Measurements from ENCODE around the gene ATP6V0A1. TPM values are rescaled to one million over a fixed set of nuclear protein-coding genes. Genes with fewer than 3 reads are reported as not detected.
"Not testable (repeated sequence)": the region's sequence is repeated elsewhere in the genome, so short reads cannot be mapped to it uniquely, and the experiment has no call there.

The ATP6V0A1 gene
- total RNA-seq, 4 donors from 2014 or later: 51.9 to 74.9 (median 63.9) TPM

DNA sequence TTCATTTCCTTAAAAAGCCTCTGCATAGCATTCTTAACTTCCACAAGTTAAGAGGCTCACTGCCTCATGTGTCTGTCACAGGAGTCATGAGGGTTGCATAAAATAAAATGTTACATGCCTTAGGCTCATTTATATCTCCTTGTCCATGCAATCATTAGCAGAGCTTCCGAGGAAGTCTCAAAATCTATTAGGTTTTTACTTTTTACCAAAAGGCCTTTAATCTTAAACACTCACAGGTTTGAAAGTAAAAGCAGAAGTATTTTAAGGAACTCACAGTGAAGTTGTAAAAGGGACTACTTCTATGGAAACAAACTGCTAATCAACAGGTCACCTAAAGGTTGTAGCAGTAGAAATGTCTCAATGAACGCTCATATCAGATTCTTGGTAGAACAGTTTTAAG, 5.2 kb upstream of the ATP6V0A1 start:
- Histone ChIP-seq H3K9me3 (no peaks in the 10 kb centered on the region), H3K4me1 (peaks cover 4 to 27% (median 17%) of the 10 kb centered on the region in 4 donors), H3K27me3 (no peaks in the 10 kb centered on the region), H3K27ac (replicated peaks in 1 of 4) (no peak overlapping the region), H3K4me3 (no peak overlapping the region), H3K36me3 (no peaks in the 10 kb centered on the region)
- TF ChIP-seq EP300 (IDR thresholded peaks at IDR 0.05) (no peak), POLR2A (IDR thresholded peaks at IDR 0.05; ENCODE audit: low read depth) (no peak), POLR2AphosphoS5 (IDR thresholded peaks at IDR 0.05) (no peak)
- TF ChIP-seq, protein P1, sequence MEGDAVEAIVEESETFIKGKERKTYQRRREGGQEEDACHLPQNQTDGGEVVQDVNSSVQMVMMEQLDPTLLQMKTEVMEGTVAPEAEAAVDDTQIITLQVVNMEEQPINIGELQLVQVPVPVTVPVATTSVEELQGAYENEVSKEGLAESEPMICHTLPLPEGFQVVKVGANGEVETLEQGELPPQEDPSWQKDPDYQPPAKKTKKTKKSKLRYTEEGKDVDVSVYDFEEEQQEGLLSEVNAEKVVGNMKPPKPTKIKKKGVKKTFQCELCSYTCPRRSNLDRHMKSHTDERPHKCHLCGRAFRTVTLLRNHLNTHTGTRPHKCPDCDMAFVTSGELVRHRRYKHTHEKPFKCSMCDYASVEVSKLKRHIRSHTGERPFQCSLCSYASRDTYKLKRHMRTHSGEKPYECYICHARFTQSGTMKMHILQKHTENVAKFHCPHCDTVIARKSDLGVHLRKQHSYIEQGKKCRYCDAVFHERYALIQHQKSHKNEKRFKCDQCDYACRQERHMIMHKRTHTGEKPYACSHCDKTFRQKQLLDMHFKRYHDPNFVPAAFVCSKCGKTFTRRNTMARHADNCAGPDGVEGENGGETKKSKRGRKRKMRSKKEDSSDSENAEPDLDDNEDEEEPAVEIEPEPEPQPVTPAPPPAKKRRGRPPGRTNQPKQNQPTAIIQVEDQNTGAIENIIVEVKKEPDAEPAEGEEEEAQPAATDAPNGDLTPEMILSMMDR (IDR thresholded peaks at IDR 0.05): no peak
- WGBS: 30% methylated on average over 2 of the region's 2 CpGs
- intact Hi-C loops (cut with DNase I): no loop called here
- DNase-seq (ENCODE audit: extremely low spot score): no peak

DNA sequence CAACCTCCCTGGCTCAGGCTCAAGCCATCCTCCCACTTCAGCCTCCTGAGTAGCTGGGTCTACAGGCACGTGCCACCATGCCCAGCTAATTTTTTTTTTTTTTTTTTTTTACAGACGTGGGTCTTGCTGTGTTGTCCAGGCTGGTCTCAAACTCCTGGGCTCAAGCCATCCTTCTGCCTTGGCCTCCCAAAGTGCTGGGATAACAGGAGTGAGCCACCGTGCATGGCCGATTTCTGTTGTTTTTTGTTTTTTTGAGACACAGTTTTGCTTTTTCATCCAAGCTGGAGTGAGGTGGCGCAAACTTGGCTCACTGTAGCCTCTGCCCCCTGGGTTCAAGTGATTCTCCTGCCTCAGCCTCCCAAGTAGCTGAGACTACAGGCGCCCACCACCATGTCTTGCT, 3.7 kb upstream of the ATP6V0A1 start:
- H3K9me3 ChIP-seq; H3K27ac ChIP-seq (replicated peaks in 1 of 4); H3K4me3 ChIP-seq; H3K27me3 ChIP-seq; DNase-seq (ENCODE audit: extremely low spot score); H3K36me3 ChIP-seq: not testable (repeated sequence)
- intact Hi-C loops (cut with DNase I): loop anchor here (5.0 kb wide), 1 partner anchor 33 kb away; the partner anchor contains the start of gene CAVIN1
- 88% methylated on average over 6 of the region's 6 CpGs for WGBS
- H3K4me1 ChIP-seq: peaks cover 9 to 28% (median 25%) of the 10 kb centered on the region in 4 donors

DNA sequence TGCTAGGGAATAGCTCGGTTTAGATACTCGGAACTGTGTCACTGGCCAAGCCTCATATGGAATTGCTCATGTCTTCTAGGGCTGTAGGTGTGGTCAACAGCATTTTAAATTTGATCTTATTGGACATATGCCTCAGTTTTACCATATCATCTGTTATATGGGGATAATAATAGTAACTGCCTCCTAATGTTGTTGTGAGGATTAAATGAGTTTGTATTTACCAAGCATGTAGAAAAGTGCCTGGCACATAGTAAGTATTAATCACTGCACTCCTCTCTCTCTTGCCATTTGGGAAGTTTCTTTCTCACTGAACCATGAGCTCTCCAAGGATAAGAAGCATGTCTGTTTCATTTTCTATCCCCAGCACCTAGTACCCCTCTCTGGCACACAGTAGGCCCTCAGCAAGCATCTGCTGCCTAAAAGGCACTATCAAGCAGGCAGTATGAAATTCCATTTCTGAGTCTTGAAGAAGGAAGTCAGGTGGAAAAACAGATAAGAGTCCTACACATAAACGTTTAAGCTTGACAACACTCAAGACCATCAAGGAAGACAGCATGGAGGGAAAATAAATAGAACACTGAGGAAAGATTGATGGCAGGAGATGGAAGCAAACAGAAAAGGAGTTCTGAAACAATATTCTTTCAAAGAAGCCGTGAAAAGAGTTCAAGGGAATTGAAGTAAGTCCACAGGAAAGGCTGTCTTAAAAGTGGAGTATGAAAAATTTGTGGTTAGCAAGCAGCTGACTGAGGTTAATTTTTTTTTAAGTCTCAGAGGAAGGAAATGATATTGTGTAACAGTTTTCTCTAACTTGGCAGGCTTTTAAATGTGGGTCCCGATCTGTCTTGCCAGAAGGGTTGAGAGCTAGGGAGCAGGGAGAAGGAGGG, 2.2 kb upstream of the ATP6V0A1 start:
- Histone ChIP-seq H3K4me1 (peaks cover 22 to 43% (median 38%) of the 10 kb centered on the region in 4 donors), H3K4me3 (peak overlapping the region in 2 of 4 donors; percentile 2 to 6), H3K36me3 (peaks cover 0 to 7% (median under 1%) of the 10 kb centered on the region in 4 donors), H3K27ac (replicated peaks in 1 of 4) (peak overlapping the region; percentile 73 to 98 (median 97)), H3K27me3 (no peaks in the 10 kb centered on the region), H3K9me3 (no peaks in the 10 kb centered on the region)
- DNase-seq (ENCODE audit: extremely low spot score): no peak
- 58% methylated on average over 5 of the region's 5 CpGs for WGBS
- peak; percentile 14 to 16 for TF ChIP-seq POLR2AphosphoS5 (IDR thresholded peaks at IDR 0.05)
- TF ChIP-seq, protein P1 (IDR thresholded peaks at IDR 0.05): no peak
- intact Hi-C loops (cut with DNase I): loop anchor here (5.0 kb wide), 1 partner anchor 34 kb away; the partner anchor contains the start of gene CAVIN1

DNA sequence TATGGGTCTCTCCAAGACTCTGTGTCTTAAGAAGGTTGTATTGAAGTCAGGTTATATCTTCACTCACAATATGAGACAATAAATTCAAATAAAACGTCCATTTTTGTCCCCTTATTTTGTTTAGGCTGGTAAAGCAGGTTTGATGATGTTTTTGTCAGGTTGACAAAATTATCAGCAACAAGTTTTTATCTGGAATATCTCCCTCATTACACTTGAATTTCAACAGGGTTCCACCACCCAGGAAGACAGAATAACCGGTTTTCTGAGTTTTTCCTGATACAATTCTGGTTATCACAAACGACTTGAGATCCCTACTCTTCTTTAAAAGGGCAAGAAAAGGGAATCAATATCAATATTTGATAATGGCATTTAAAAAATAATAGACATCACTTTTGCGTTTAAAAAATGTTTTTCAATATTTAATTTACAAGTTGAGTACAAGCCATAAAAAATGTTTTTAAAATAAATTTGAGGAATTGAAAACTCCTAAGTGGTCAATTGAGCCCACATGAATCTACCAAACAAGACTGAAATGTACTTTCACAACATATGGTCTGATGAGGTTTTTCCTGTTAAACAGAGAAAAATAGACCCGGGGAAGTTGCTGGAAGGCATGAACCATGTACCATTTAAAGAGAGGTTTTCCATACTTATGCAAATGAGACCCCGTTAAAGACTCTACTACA, 1.4 kb upstream of the ATP6V0A1 start:
- peak overlapping the region; percentile 97 to 98 (median 98) for H3K27ac ChIP-seq (replicated peaks in 1 of 4)
- 62% methylated on average over 6 of the region's 6 CpGs for WGBS
- no peak overlapping the region for H3K4me3 ChIP-seq
- H3K27me3 ChIP-seq: no peaks in the 10 kb centered on the region
- no peak for DNase-seq (ENCODE audit: extremely low spot score)
- TF ChIP-seq EP300 (IDR thresholded peaks at IDR 0.05) (no peak), POLR2A (IDR thresholded peaks at IDR 0.05; ENCODE audit: low read depth) (no peak), POLR2AphosphoS5 (IDR thresholded peaks at IDR 0.05) (no peak)
- TF ChIP-seq, protein P1 (IDR thresholded peaks at IDR 0.05): no peak
- intact Hi-C loops (cut with DNase I): loop anchor here (5.0 kb wide), 1 partner anchor 35 kb away; the partner anchor contains the start of gene CAVIN1
- peaks cover 0 to 12% (median 5%) of the 10 kb centered on the region in 4 donors for H3K36me3 ChIP-seq
- no peaks in the 10 kb centered on the region for H3K9me3 ChIP-seq
- H3K4me1 ChIP-seq: peaks cover 22 to 48% (median 46%) of the 10 kb centered on the region in 4 donors

DNA sequence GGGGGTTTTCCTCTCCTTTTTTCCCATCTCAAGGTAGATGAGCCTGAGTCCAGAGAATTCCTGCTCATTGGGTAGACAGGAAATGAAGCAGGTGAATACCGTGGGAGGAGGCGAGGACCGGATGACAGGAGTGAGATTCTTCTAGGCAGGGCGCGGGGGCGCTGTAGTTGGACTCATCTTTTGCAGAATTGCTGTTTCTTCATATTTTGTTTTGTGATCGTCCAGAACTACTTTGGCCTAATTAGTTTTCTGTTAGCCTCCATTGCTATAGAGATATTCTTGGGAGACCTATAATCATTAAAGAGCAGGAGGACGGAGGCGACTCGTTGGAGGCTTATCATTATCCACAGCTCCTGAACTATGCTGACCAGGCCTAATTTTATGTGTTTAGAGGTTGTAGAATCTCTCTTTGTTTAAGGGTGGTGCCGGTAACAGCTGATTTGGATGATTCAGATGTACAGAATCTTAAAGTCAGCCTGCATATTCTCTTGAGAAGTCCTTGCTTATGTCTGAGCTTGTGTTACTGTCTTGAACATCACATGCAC, 650 bp downstream of the ATP6V0A1 start:
- H3K27ac ChIP-seq (replicated peaks in 1 of 4): peak overlapping the region; percentile 97 to 98 (median 98)
- H3K4me3 ChIP-seq: peak overlapping the region; percentile 74 to 92 (median 75)
- intact Hi-C loops (cut with DNase I): loop anchor here (5.0 kb wide), 1 partner anchor 37 kb away; the partner anchor contains the start of gene CAVIN1
- no peaks in the 10 kb centered on the region for H3K9me3 ChIP-seq
- peaks cover 3 to 31% (median 16%) of the 10 kb centered on the region in 4 donors for H3K36me3 ChIP-seq
- TF ChIP-seq, protein P1 (IDR thresholded peaks at IDR 0.05): peak; percentile 36 to 50 (median 50)
- TF ChIP-seq EP300 (IDR thresholded peaks at IDR 0.05) (no peak), POLR2AphosphoS5 (IDR thresholded peaks at IDR 0.05) (peak in 1 of 2 donors; percentile 26)
- peak; percentile 93 for DNase-seq (ENCODE audit: extremely low spot score)
- H3K27me3 ChIP-seq: no peaks in the 10 kb centered on the region
- 1% methylated on average over 11 of the region's 11 CpGs for WGBS
- peaks cover 22 to 62% (median 59%) of the 10 kb centered on the region in 4 donors for H3K4me1 ChIP-seq
